Brain microvascular endothelial cell (primary cell): ENCODE results near the gene COL24A1.

ENCODE experiments used
- DNase-seq: peaks from one replicate; pipeline ENCODE4 v3.0.0-alpha.2; 2020
- H3K27ac ChIP-seq: fragments of 250-450 bp; sonication (Bioruptor Pico); 2 replicates; pipeline ENCODE4 v1.5.1; 2020; ENCODE audit warnings: mild to moderate bottlenecking, moderate library complexity
- H3K27me3 ChIP-seq: fragments of 250-450 bp; sonication (Bioruptor Pico); replicated peaks from 2 replicates; pipeline ENCODE4 v1.5.1; 2020; ENCODE audit warnings: mild to moderate bottlenecking
- H3K36me3 ChIP-seq: fragments of 250-450 bp; sonication (Bioruptor Pico); replicated peaks from 2 replicates; pipeline ENCODE4 v1.5.1; 2020; ENCODE audit warnings: mild to moderate bottlenecking
- H3K4me3 ChIP-seq: 2 replicates; pipeline ENCODE4 v1.5.1; 2011; ENCODE audit warnings: low read depth, mild to moderate bottlenecking, control low read depth, low read length, moderate library complexity
- CTCF ChIP-seq: IDR thresholded peaks from 2 replicates; pipeline ENCODE4 v1.5.1; 2011; ENCODE audit warnings: low read depth, mild to moderate bottlenecking, moderate library complexity, low read length, control low read depth, inconsistent platforms; ENCODE audit errors: missing control alignments
- in situ Hi-C: cut with HindIII; loops from 2 replicates; pipeline ENCODE4 v1.10.0; 2017; ENCODE audit warnings: low sequenced_read_pairs, low pct_ligation_motif_present

COL24A1 gene

GRCh38 chr1:86061551-86061990 lies 95.0 kb downstream of the COL24A1 start:
- H3K27ac ChIP-seq, result no peak overlapping the region
- no peak for TF ChIP-seq CTCF
- H3K4me3 ChIP-seq, result no peak overlapping the region
- in situ Hi-C loops, result no loop called here
- H3K36me3 ChIP-seq, result no peaks in the 10 kb centered on the region
- DNase-seq, result peak; percentile 11
- no peaks in the 10 kb centered on the region for H3K27me3 ChIP-seq

GRCh38 chr1:86054396-86054795 lies 102.2 kb downstream of the COL24A1 start:
- no peak for TF ChIP-seq CTCF
- in situ Hi-C loops, result no loop called here

GRCh38 chr1:86052948-86053698 lies 103.4 kb downstream of the COL24A1 start:
- TF ChIP-seq CTCF, result no peak
- no peaks in the 10 kb centered on the region for H3K36me3 ChIP-seq
- in situ Hi-C loops, result no loop called here

More at GRCh38 chr1:86054396-86054795, 102.2 kb downstream of the COL24A1 start:
- H3K4me3 ChIP-seq, result no peak overlapping the region
- H3K36me3 ChIP-seq, result no peaks in the 10 kb centered on the region
- DNase-seq, result no peak
- H3K27ac ChIP-seq, result no peak overlapping the region
- H3K27me3 ChIP-seq, result no peaks in the 10 kb centered on the region

GRCh38 chr1:86035101-86035500 lies 121.5 kb downstream of the COL24A1 start:
- no peaks in the 10 kb centered on the region for H3K36me3 ChIP-seq
- no peak overlapping the region for H3K4me3 ChIP-seq
- no peak for TF ChIP-seq CTCF
- no peaks in the 10 kb centered on the region for H3K27me3 ChIP-seq
- no peak overlapping the region for H3K27ac ChIP-seq
- in situ Hi-C loops, result no loop called here
- DNase-seq, result no peak

More at GRCh38 chr1:86052948-86053698, 103.4 kb downstream of the COL24A1 start:
- Histone ChIP-seq H3K4me3 (no peak overlapping the region), H3K27ac (no peak overlapping the region), H3K27me3 (no peaks in the 10 kb centered on the region)
- DNase-seq, result no peak

GRCh38 chr1:86030180-86030579 lies 126.4 kb downstream of the COL24A1 start:
- TF ChIP-seq CTCF, result no peak
- DNase-seq, result no peak
- no peaks in the 10 kb centered on the region for H3K27me3 ChIP-seq
- no peak overlapping the region for H3K27ac ChIP-seq
- in situ Hi-C loops, result no loop called here
- no peaks in the 10 kb centered on the region for H3K36me3 ChIP-seq
- H3K4me3 ChIP-seq, result no peak overlapping the region
